Stimulated activated naive CD8-positive, alpha-beta T cell treated with anti-CD3 and anti-CD28 coated beads, Interleukin-15, Interleukin-2, amounts not matched to agents 100 ng/mL and 50 ng/mL, for 24 hours (primary cell): ENCODE results near the gene HABP4.

Experiments
- H3K27ac Mint-ChIP-seq: one replicate; pipeline ENCODE4 v1.8.0; 2021; ENCODE audit warnings: mild to moderate bottlenecking, mixed read lengths
- H3K27me3 Mint-ChIP-seq: one replicate; pipeline ENCODE4 v1.8.0; 2021; ENCODE audit warnings: mixed read lengths
- H3K36me3 Mint-ChIP-seq: one replicate; pipeline ENCODE4 v1.8.0; 2021; ENCODE audit warnings: low read depth, mixed read lengths
- H3K4me1 Mint-ChIP-seq: one replicate; pipeline ENCODE4 v1.8.0; 2021; ENCODE audit warnings: low read depth, mixed read lengths
- H3K4me3 Mint-ChIP-seq: one replicate; pipeline ENCODE4 v1.8.0; 2021; ENCODE audit warnings: mild to moderate bottlenecking, mixed read lengths
- H3K9me3 Mint-ChIP-seq: one replicate; pipeline ENCODE4 v1.8.0; 2021; ENCODE audit warnings: mixed read lengths

The HABP4 gene

DNA sequence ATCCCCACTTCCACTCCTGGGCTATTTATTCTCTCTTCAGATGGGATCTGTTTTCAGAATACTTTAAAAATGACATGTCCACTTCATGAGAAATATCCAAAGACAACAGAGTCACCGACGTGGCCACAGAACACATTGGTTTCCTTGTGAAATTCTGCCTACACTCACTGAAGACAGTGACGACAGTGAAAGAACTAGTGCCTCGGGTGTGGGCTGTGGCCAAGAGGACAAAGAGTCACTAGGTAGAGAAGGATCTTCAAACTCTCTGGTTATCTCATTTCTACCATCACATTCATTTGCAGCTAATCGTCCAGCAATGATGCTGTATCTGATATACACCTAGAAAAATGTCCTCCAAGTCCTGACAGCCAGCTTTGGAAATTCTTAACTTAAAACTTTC lies 59.1 kb downstream of the HABP4 start:
- no peaks in the 10 kb centered on the region for H3K27me3 Mint-ChIP-seq
- H3K27ac Mint-ChIP-seq, result no peak overlapping the region
- no peaks in the 10 kb centered on the region for H3K9me3 Mint-ChIP-seq
- peaks cover 3% of the 10 kb centered on the region for H3K36me3 Mint-ChIP-seq
- H3K4me3 Mint-ChIP-seq, result no peak overlapping the region
- peaks cover 3% of the 10 kb centered on the region for H3K4me1 Mint-ChIP-seq

GRCh38 chr9:96509848-96510247 lies 59.9 kb downstream of the HABP4 start:
- H3K9me3 Mint-ChIP-seq, result no peaks in the 10 kb centered on the region
- no peak overlapping the region for H3K27ac Mint-ChIP-seq
- H3K27me3 Mint-ChIP-seq, result no peaks in the 10 kb centered on the region
- no peak overlapping the region for H3K4me3 Mint-ChIP-seq
- H3K36me3 Mint-ChIP-seq, result peaks cover 3% of the 10 kb centered on the region
- peaks cover 3% of the 10 kb centered on the region for H3K4me1 Mint-ChIP-seq

DNA sequence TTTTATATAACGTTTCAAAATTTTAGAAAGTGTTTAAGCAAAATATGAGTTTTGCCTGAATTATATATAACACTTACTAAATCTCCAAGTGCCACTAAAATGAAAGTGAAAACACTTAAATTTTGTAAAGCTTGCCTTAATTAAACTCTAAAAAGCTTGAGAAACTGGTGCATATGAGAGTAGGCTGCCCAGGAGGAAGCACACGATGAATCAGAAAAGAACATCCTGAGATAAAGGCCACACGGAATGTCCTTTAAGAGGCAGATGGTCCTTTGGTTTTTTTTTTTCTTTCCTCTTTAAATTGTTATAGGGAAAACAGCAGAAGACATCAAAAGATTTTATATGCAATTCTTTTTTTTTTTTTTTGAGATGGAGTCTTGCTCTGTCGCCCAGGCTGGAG lies 60.3 kb downstream of the HABP4 start:
- Mint-ChIP-seq H3K4me3 (no peak overlapping the region), H3K27ac (no peak overlapping the region), H3K4me1 (peaks cover 3% of the 10 kb centered on the region), H3K27me3 (no peaks in the 10 kb centered on the region), H3K36me3 (peaks cover 3% of the 10 kb centered on the region), H3K9me3 (no peaks in the 10 kb centered on the region)

DNA sequence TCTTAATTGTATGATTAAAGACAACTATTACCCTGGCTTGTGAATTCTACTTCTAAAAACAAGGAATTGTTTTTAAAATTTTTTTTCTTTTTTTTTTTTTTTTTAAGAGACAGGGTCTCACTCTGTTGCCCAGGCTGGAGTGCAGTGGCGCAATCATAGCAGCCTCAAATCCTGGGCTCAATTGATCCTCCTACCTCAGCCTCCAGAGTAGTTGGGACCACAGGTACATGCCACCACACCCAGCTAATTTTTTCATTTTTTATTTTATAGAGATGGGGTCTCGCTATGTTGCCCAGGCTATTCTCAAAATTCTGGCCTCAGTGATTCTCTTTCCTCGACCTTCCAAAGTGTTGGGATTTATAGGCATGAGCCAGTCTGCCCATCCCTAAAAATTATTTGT lies 62.3 kb downstream of the HABP4 start:
- Mint-ChIP-seq H3K27ac (no peak overlapping the region), H3K9me3 (no peaks in the 10 kb centered on the region), H3K27me3 (no peaks in the 10 kb centered on the region), H3K36me3 (peaks cover 3% of the 10 kb centered on the region), H3K4me3 (no peak overlapping the region), H3K4me1 (peaks cover 3% of the 10 kb centered on the region)

GRCh38 chr9:96513622-96514021 lies 63.7 kb downstream of the HABP4 start:
- H3K9me3 Mint-ChIP-seq, result no peaks in the 10 kb centered on the region
- no peaks in the 10 kb centered on the region for H3K27me3 Mint-ChIP-seq
- no peak overlapping the region for H3K27ac Mint-ChIP-seq
- H3K36me3 Mint-ChIP-seq, result no peaks in the 10 kb centered on the region
- H3K4me1 Mint-ChIP-seq, result peaks cover 3% of the 10 kb centered on the region
- H3K4me3 Mint-ChIP-seq, result no peak overlapping the region

DNA sequence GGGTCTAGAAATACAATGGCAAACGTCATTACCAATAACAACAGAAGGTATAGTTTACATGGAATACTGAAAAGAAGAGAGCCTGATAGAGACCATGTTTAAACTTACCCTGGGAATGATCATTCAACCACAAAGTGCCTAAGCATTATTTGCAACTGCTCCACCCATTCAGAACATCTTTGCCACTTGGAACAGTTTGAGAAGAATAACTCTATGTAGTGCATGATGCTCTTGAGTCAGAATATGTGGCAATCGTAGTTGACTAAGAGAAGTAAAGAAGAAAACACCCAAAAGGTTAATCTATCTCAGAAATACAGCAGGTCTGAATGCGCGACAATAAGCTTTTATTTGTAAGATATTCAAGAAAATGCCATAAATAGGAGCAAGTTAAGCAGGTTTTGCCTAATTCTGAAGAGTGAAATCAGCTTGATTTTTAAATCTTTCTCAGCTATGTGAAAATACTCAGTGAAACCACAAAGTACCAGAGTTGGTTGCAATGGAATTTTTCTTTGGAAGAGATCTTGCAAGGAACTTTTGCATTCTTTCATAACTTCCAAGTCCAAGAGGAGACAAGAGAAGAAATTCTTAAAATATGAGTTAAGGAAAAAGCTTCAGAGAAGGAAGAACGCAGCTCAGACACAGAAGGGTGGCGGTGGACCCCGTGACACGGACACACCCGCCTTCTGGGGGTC lies 64.3 kb downstream of the HABP4 start:
- no peak overlapping the region for H3K27ac Mint-ChIP-seq
- H3K9me3 Mint-ChIP-seq, result no peaks in the 10 kb centered on the region
- H3K27me3 Mint-ChIP-seq, result no peaks in the 10 kb centered on the region
- H3K4me1 Mint-ChIP-seq, result peaks cover 3% of the 10 kb centered on the region
- no peaks in the 10 kb centered on the region for H3K36me3 Mint-ChIP-seq
- H3K4me3 Mint-ChIP-seq, result no peak overlapping the region

DNA sequence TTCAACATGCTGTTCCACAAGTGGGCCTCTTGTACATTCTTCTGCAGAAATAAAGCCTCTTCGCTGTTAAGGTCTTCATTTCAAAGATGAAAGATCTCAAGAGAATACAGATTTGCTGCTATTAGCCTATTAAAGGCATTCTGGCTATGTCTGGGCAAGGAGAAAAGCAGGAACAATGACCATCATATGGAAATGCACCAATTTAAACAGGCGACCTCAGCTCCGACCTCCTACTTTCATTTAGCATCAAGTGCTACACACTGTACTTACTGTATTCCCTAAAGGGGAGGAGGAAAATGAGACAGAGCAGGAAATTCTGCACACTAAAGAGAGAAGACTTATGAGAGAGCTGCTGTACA lies 64.8 kb downstream of the HABP4 start:
- H3K27me3 Mint-ChIP-seq, result no peaks in the 10 kb centered on the region
- no peaks in the 10 kb centered on the region for H3K9me3 Mint-ChIP-seq
- peaks cover 3% of the 10 kb centered on the region for H3K4me1 Mint-ChIP-seq
- H3K36me3 Mint-ChIP-seq, result no peaks in the 10 kb centered on the region
- no peak overlapping the region for H3K4me3 Mint-ChIP-seq
- H3K27ac Mint-ChIP-seq, result no peak overlapping the region

- Mint-ChIP-seq H3K4me1 (no peaks in the 10 kb centered on the region), H3K27me3 (no peaks in the 10 kb centered on the region), H3K27ac (no peak overlapping the region), H3K36me3 (no peaks in the 10 kb centered on the region), H3K4me3 (no peak overlapping the region), H3K9me3 (no peaks in the 10 kb centered on the region)
Measured at GRCh38 chr9:96515621-96516470, 65.9 kb downstream of the HABP4 start.

DNA sequence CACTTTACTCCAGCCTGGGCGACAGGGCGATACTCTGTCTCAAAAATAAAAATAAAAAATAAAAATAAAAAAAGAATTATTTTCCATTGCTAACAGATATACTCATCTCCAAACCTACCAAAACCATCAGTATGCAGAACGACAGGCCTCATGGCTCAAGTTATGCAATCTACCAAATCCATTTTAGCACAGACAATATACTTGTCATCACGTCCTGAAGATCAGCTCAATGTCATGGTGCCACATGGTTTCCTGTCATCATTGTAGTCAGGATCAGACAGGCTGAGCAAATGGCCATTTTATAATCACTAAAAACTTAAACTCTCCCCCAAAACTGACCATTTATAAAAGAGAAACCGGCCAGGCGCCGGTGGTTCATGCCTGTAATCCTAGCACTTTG lies 69.1 kb downstream of the HABP4 start:
- no peaks in the 10 kb centered on the region for H3K9me3 Mint-ChIP-seq
- H3K4me1 Mint-ChIP-seq, result peaks cover 14% of the 10 kb centered on the region
- H3K4me3 Mint-ChIP-seq, result no peak overlapping the region
- no peaks in the 10 kb centered on the region for H3K27me3 Mint-ChIP-seq
- no peak overlapping the region for H3K27ac Mint-ChIP-seq
- no peaks in the 10 kb centered on the region for H3K36me3 Mint-ChIP-seq

DNA sequence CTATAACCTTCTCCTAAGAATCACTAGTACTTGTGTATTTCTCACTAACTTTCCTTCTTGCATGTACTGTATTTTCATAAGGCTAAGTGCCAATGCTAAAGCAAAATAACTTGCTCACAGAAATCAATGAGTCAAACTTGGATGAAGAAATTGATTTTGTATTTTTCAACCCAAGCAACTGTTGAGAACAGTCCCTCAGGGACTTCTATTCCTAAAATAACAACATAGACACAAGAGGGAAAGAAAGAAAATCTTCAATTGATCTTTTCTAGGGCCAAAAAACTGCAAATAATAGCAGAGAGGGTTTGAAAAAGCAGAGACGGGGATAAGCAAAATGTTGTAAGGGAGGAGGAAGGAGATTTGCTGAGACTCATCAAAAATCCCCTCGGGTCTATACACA lies 69.8 kb downstream of the HABP4 start:
- no peak overlapping the region for H3K4me3 Mint-ChIP-seq
- H3K36me3 Mint-ChIP-seq, result no peaks in the 10 kb centered on the region
- peaks cover 14% of the 10 kb centered on the region for H3K4me1 Mint-ChIP-seq
- H3K27ac Mint-ChIP-seq, result no peak overlapping the region
- H3K9me3 Mint-ChIP-seq, result no peaks in the 10 kb centered on the region
- no peaks in the 10 kb centered on the region for H3K27me3 Mint-ChIP-seq

- Mint-ChIP-seq H3K9me3 (no peaks in the 10 kb centered on the region), H3K36me3 (no peaks in the 10 kb centered on the region), H3K27ac (no peak overlapping the region)
Measured at GRCh38 chr9:96522366-96522765, 72.4 kb downstream of the HABP4 start.

GRCh38 chr9:96523374-96523773 lies 73.4 kb downstream of the HABP4 start:
- no peaks in the 10 kb centered on the region for H3K9me3 Mint-ChIP-seq
- H3K36me3 Mint-ChIP-seq, result no peaks in the 10 kb centered on the region
- peaks cover 14% of the 10 kb centered on the region for H3K4me1 Mint-ChIP-seq
- H3K27ac Mint-ChIP-seq, result no peak overlapping the region
- H3K4me3 Mint-ChIP-seq, result no peak overlapping the region
- H3K27me3 Mint-ChIP-seq, result no peaks in the 10 kb centered on the region

More at GRCh38 chr9:96522366-96522765, 72.4 kb downstream of the HABP4 start:
- H3K4me1 Mint-ChIP-seq, result peaks cover 14% of the 10 kb centered on the region
- H3K4me3 Mint-ChIP-seq, result no peak overlapping the region
- H3K27me3 Mint-ChIP-seq, result no peaks in the 10 kb centered on the region

DNA sequence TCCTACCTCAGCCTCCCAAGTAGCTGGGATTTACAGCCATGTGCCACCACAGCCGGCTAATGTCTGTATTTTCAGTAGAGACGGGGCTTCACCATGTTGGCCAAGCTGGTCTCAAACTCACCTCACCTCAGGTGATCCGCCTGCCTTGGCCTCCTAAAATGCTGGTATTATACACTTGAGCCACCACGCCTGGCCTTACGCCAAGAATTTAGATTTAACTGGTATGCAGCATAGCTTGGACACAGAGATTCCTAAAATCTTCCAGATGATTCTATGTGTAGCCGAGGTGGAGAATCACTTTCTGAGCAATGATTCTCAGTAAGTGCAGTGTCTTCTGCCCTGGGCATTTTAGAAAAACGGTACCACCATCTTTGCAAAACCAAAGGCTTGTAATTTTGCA lies 74.1 kb downstream of the HABP4 start:
- Mint-ChIP-seq H3K36me3 (no peaks in the 10 kb centered on the region), H3K27me3 (no peaks in the 10 kb centered on the region), H3K4me1 (peaks cover 14% of the 10 kb centered on the region), H3K27ac (no peak overlapping the region), H3K4me3 (no peak overlapping the region), H3K9me3 (no peaks in the 10 kb centered on the region)

DNA sequence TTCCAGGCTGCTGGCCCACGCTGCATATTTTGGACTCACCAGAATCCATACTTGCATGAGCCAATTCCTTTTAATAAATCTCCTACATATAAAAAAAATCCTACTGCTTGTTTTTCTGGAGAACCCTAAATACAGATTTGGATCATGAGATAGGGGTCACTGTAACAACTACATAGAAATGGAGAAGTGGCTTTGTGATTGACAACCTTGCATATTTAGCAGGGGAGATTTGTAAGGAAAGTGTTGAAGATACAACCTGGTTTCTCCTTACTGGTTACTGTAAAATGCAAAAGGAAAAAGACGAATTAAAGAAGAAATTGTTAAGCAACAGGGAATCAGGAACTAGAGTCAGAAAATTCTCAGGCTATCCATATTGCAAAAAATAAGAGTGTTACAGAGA lies 74.8 kb downstream of the HABP4 start:
- Mint-ChIP-seq H3K36me3 (no peaks in the 10 kb centered on the region), H3K27ac (no peak overlapping the region), H3K4me1 (peaks cover 14% of the 10 kb centered on the region), H3K9me3 (no peaks in the 10 kb centered on the region), H3K4me3 (no peak overlapping the region), H3K27me3 (no peaks in the 10 kb centered on the region)

DNA sequence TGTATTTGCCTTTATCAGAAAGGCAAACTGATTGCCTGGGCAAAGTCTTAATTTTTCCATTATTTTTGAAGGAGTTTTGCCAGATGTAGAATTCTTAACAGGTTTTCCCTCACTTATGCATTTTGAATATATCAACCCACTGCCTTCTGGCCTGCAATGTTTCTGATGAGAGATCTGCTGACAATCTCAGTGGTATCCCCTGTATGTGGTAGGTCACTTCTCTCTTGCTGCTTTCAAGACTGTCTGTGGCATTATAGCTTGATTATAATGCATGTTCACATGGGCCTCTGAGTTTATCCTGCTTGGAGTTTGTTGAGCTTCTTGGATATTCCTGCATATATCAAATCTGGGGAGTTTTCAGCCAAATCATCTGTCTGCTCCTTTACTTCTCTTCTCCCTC lies 82.2 kb downstream of the HABP4 start:
- H3K27ac Mint-ChIP-seq, result no peak overlapping the region
- peaks cover 4% of the 10 kb centered on the region for H3K9me3 Mint-ChIP-seq
- no peak overlapping the region for H3K4me3 Mint-ChIP-seq
- no peaks in the 10 kb centered on the region for H3K4me1 Mint-ChIP-seq
- H3K36me3 Mint-ChIP-seq, result peaks cover 15% of the 10 kb centered on the region
- H3K27me3 Mint-ChIP-seq, result no peaks in the 10 kb centered on the region

- H3K9me3 Mint-ChIP-seq, result no peaks in the 10 kb centered on the region
- no peak overlapping the region for H3K27ac Mint-ChIP-seq
- no peaks in the 10 kb centered on the region for H3K4me1 Mint-ChIP-seq
- H3K27me3 Mint-ChIP-seq, result no peaks in the 10 kb centered on the region
- H3K36me3 Mint-ChIP-seq, result peaks cover 11% of the 10 kb centered on the region
- H3K4me3 Mint-ChIP-seq, result no peak overlapping the region
Measured at GRCh38 chr9:96540106-96540505, 90.1 kb downstream of the HABP4 start.
